Activated B cell treated with CpG ODN at 0.5 μM for 24 hours (primary cell): ENCODE results near the gene TPT1. TPM values are rescaled to one million over a fixed set of nuclear protein-coding genes. Genes with fewer than 3 reads are reported as not detected.

Source experiments
- ATAC-seq: fragments of 200-7000 bp; cut with Tn5 transposase; one replicate; pipeline ENCODE4 v1.10.0; 2021; ENCODE audit warnings: low read depth, mild to moderate bottlenecking, moderate library complexity
- CTCF ChIA-PET: fragments of 350-600 bp; sonication (Branson Sonifier 250); formaldehyde crosslinking; loops from one replicate; lab custom pipeline; 2021; ENCODE audit warnings: antibody characterized with exemption; lab: Charles Lee
- POLR2A ChIA-PET: fragments of 350-600 bp; sonication (Branson Sonifier 250); formaldehyde crosslinking; loops from one replicate; lab custom pipeline; 2021; ENCODE audit warnings: antibody characterized with exemption; lab: Charles Lee
- DNase-seq: peaks from one replicate; pipeline ENCODE4 v3.0.0; 2022
- H3K27ac Mint-ChIP-seq: one replicate; pipeline ENCODE4 v1.8.0; 2020; ENCODE audit warnings: mixed read lengths
- H3K27me3 Mint-ChIP-seq: one replicate; pipeline ENCODE4 v1.8.0; 2021; ENCODE audit warnings: mixed read lengths
- H3K36me3 Mint-ChIP-seq: one replicate; pipeline ENCODE4 v1.8.0; 2021; ENCODE audit warnings: low read depth, mixed read lengths
- H3K4me1 Mint-ChIP-seq: one replicate; pipeline ENCODE4 v1.8.0; 2021; ENCODE audit warnings: mixed read lengths
- H3K4me3 Mint-ChIP-seq: one replicate; pipeline ENCODE4 v1.8.0; 2020; ENCODE audit warnings: mild to moderate bottlenecking, mixed read lengths
- H3K9me3 Mint-ChIP-seq: one replicate; pipeline ENCODE4 v1.8.0; 2020; ENCODE audit warnings: mixed read lengths
- CTCF ChIP-seq: fragments of 200-600 bp; IDR thresholded peaks from one replicate; pipeline ENCODE4 v1.8.0; 2022; ENCODE audit warnings: antibody characterized with exemption, mild to moderate bottlenecking
- intact Hi-C: fragments of 100-400 bp; cut with micrococcal nuclease; formaldehyde crosslinking; loops from one replicate; pipeline ENCODE4 v1.15.1; 2024
- total RNA-seq: library from RNA; stranded (reverse); gene quantifications from 2 replicates; pipeline ENCODE4 v1.2.3, GENCODE V29; 2022

The TPT1 gene
- total RNA-seq, 1 donor from 2014 or later: 3,880 TPM

- ATAC-seq (no peak), DNase-seq (no peak)
- no peak for TF ChIP-seq CTCF
- Mint-ChIP-seq H3K4me1 (no peaks in the 10 kb centered on the region), H3K9me3 (no peaks in the 10 kb centered on the region), H3K4me3 (no peak overlapping the region), H3K27ac (no peak overlapping the region), H3K36me3 (no peaks in the 10 kb centered on the region), H3K27me3 (peaks cover 5% of the 10 kb centered on the region)
- intact Hi-C loops: no loop called here
- ChIA-PET POLR2A (no interaction called here), CTCF (no interaction called here)
These were observed 37.1 kb downstream of the TPT1 start for GRCh38 chr13:45303866-45304265.

- CTCF ChIA-PET: no interaction called here
- no peaks in the 10 kb centered on the region for H3K9me3 Mint-ChIP-seq
These were observed 38.0 kb downstream of the TPT1 start for GRCh38 chr13:45303026-45303425.

GRCh38 chr13:45302507-45302906 is 38.5 kb downstream of the TPT1 start:
- H3K4me1 Mint-ChIP-seq: no peaks in the 10 kb centered on the region
- no peaks in the 10 kb centered on the region for H3K36me3 Mint-ChIP-seq
- CTCF ChIA-PET: no interaction called here
- no peak for DNase-seq
- H3K27me3 Mint-ChIP-seq: peaks cover 5% of the 10 kb centered on the region
- POLR2A ChIA-PET: interaction anchor here (0.6 kb wide), 1 partner anchor 41 kb away, joined by 3 read pairs; no protein-coding TSS in a partner anchor
- TF ChIP-seq CTCF: no peak
- H3K4me3 Mint-ChIP-seq: no peak overlapping the region
- no peak overlapping the region for H3K27ac Mint-ChIP-seq
- no peak for ATAC-seq
- intact Hi-C loops: no loop called here
- no peaks in the 10 kb centered on the region for H3K9me3 Mint-ChIP-seq

More at GRCh38 chr13:45303026-45303425, 38.0 kb downstream of the TPT1 start:
- intact Hi-C loops: no loop called here
- DNase-seq (no peak), ATAC-seq (no peak)
- TF ChIP-seq CTCF: no peak
- H3K27ac Mint-ChIP-seq: no peak overlapping the region
- H3K4me3 Mint-ChIP-seq: no peak overlapping the region
- POLR2A ChIA-PET: no interaction called here
- no peaks in the 10 kb centered on the region for H3K4me1 Mint-ChIP-seq
- no peaks in the 10 kb centered on the region for H3K36me3 Mint-ChIP-seq
- H3K27me3 Mint-ChIP-seq: peaks cover 5% of the 10 kb centered on the region

DNA sequence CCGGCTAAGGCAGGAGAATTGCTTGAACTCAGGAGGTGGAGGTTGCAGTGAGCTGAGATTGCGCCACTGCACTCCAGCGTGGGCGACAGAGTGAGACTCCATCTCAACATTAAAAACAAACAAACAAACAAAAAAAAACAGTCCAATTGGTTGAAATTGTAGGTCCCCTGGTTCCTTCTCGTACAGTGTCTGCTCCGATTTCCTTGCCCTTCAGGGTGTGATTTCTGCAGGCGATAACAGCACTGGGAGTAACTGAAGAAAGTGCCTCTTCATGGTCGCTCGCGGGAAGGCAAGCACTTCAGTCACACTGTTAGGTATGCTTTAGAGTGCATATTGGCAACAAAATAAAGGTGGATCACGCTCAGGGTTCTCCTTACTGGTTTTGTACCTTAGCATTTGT is 39.7 kb downstream of the TPT1 start:
- no peak overlapping the region for H3K27ac Mint-ChIP-seq
- intact Hi-C loops: no loop called here
- H3K4me3 Mint-ChIP-seq: no peak overlapping the region
- ChIA-PET POLR2A (no interaction called here), CTCF (no interaction called here)
- H3K9me3 Mint-ChIP-seq: no peaks in the 10 kb centered on the region
- peaks cover 5% of the 10 kb centered on the region for H3K4me1 Mint-ChIP-seq
- DNase-seq (no peak), ATAC-seq (no peak)
- TF ChIP-seq CTCF: no peak
- H3K27me3 Mint-ChIP-seq: peaks cover 5% of the 10 kb centered on the region
- H3K36me3 Mint-ChIP-seq: no peaks in the 10 kb centered on the region

DNA sequence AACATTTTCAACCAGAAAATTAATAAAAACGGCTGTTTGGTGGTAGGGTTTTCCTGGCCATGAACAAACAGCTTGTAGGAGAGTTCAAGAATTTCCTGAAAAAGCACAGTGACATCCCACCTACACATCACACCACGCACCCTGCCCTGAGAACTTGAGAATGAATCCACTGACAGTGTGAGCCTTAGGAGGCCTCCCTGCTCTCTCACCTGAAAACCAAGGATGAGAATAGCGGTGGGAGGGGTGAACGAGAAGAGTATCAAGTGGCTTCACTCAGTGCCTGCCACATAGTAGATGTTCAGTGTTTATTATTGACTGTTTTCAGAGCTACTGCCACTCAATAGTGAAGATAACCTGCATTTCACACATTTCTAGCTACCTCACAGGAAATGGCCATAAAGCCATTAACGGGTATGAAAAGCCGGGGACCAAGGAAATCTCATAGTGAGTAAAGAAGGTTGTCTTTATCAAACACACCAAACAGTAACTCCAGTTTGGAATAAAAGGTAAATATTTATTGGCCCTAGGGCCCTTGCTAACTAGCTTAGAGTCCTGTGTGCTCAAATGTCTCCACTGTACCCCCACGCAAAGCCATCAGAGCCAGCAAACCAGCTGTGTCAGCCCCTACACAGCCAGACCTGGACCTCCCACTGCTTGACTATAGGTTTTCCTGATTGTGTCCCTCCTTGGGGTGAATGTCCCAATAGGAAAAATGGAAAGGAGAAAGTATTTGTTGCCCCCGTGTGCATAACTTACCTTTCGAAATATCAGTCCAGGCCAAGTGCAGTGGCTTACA is 40.6 kb downstream of the TPT1 start:
- H3K36me3 Mint-ChIP-seq: no peaks in the 10 kb centered on the region
- DNase-seq (no peak), ATAC-seq (no peak)
- intact Hi-C loops: no loop called here
- H3K27me3 Mint-ChIP-seq: peaks cover 5% of the 10 kb centered on the region
- TF ChIP-seq CTCF: no peak
- ChIA-PET CTCF (interaction anchor here (1.2 kb wide), 1 partner anchor 8 kb away, joined by 4 read pairs; no protein-coding TSS in a partner anchor), POLR2A (no interaction called here)
- peaks cover 8% of the 10 kb centered on the region for H3K4me1 Mint-ChIP-seq
- H3K9me3 Mint-ChIP-seq: no peaks in the 10 kb centered on the region
- H3K4me3 Mint-ChIP-seq: no peak overlapping the region
- no peak overlapping the region for H3K27ac Mint-ChIP-seq
